GM23338 (cell line): Measurements from ENCODE around the gene TET2. TPM values are rescaled to one million over a fixed set of nuclear protein-coding genes. Genes with fewer than 3 reads are reported as not detected.

Source experiments
- ATAC-seq: fragments of 200-7000 bp; cut with Tn5 transposase; 3 replicates; pipeline ENCODE4 v1.9.1; 2020
- DNase-seq: peaks from one replicate; pipeline ENCODE4 v3.0.0-alpha.2; 2015; ENCODE audit warnings: low spot score
- H2AFZ ChIP-seq: fragments of 200-600 bp; sonication (generic); 2 replicates; pipeline ENCODE4 v1.8.0; 2016; ENCODE audit warnings: antibody characterized with exemption, mild to moderate bottlenecking, moderate library complexity
- H3F3A ChIP-seq: fragments of 200-600 bp; sonication (generic); replicated peaks from 2 replicates; pipeline ENCODE4 v1.8.0; 2017; ENCODE audit warnings: antibody characterized with exemption, mixed run types, low read depth
- H3K27ac ChIP-seq: fragments of 200-600 bp; sonication (generic); 2 replicates; pipeline ENCODE4 v1.6.1; 2016; ENCODE audit warnings: low read depth
- H3K27me3 ChIP-seq: fragments of 200-600 bp; sonication (generic); 2 replicates; pipeline ENCODE4 v1.8.0; 2016; ENCODE audit warnings: mild to moderate bottlenecking, mixed run types, moderate library complexity; ENCODE audit not compliant: insufficient read depth
- H3K36me3 ChIP-seq: fragments of 200-600 bp; sonication (generic); 2 replicates; pipeline ENCODE4 v1.8.0; 2016; ENCODE audit warnings: mild to moderate bottlenecking; ENCODE audit not compliant: insufficient read depth
- H3K4me1 ChIP-seq: fragments of 200-600 bp; sonication (generic); 2 replicates; pipeline ENCODE4 v1.8.0; 2016; ENCODE audit warnings: mild to moderate bottlenecking, moderate library complexity; ENCODE audit not compliant: insufficient read depth
- H3K4me2 ChIP-seq: fragments of 200-600 bp; sonication (generic); 2 replicates; pipeline ENCODE4 v1.7.1; 2017; ENCODE audit warnings: mixed run types
- H3K4me3 ChIP-seq: fragments of 200-600 bp; sonication (generic); 2 replicates; pipeline ENCODE4 v1.6.1; 2016; ENCODE audit warnings: mixed run types
- H3K79me2 ChIP-seq: fragments of 200-600 bp; sonication (generic); replicated peaks from 2 replicates; pipeline ENCODE4 v1.8.0; 2017; ENCODE audit warnings: mild to moderate bottlenecking; ENCODE audit not compliant: insufficient read depth
- H3K9me2 ChIP-seq: fragments of 200-600 bp; sonication (generic); 2 replicates; pipeline ENCODE4 v1.8.0; 2017; ENCODE audit not compliant: insufficient read depth
- H4K20me1 ChIP-seq: fragments of 200-600 bp; sonication (generic); replicated peaks from 2 replicates; pipeline ENCODE4 v1.8.0; 2017; ENCODE audit warnings: mild to moderate bottlenecking; ENCODE audit not compliant: insufficient read depth
- H3K27ac Mint-ChIP-seq: 2 replicates; pipeline ENCODE4 v1.8.0; 2020; ENCODE audit warnings: inconsistent platforms, mild to moderate bottlenecking, moderate library complexity, mixed read lengths
- H3K27me3 Mint-ChIP-seq: 3 replicates; pipeline ENCODE4 v1.8.0; 2022; ENCODE audit warnings: low read depth, mild to moderate bottlenecking, moderate library complexity, mixed read lengths, inconsistent platforms; ENCODE audit not compliant: insufficient read depth, poor library complexity
- H3K36me3 Mint-ChIP-seq: 3 replicates; pipeline ENCODE4 v1.8.0; 2021; ENCODE audit warnings: low read depth, mild to moderate bottlenecking, inconsistent platforms, moderate library complexity, mixed read lengths
- H3K4me1 Mint-ChIP-seq: 3 replicates; pipeline ENCODE4 v1.8.0; 2020; ENCODE audit warnings: mild to moderate bottlenecking, inconsistent platforms, mixed read lengths
- H3K4me3 Mint-ChIP-seq: 3 replicates; pipeline ENCODE4 v1.8.0; 2021; ENCODE audit warnings: moderate library complexity, mild to moderate bottlenecking, inconsistent platforms, mixed read lengths
- H3K9me3 Mint-ChIP-seq: 3 replicates; pipeline ENCODE4 v1.8.0; 2020; ENCODE audit warnings: moderate library complexity, mild to moderate bottlenecking, inconsistent platforms, mixed read lengths
- EZH2 ChIP-seq: fragments of 200-600 bp; sonication (generic); IDR thresholded peaks from one replicate; pipeline ENCODE4 v1.8.0; 2017; ENCODE audit warnings: antibody characterized with exemption, mild to moderate bottlenecking, low read depth; ENCODE audit not compliant: unreplicated experiment
- EZH2phosphoT487 ChIP-seq: fragments of 200-600 bp; sonication (generic); IDR thresholded peaks from one replicate; pipeline ENCODE4 v1.8.1; 2018; ENCODE audit warnings: antibody characterized with exemption; ENCODE audit not compliant: unreplicated experiment
- JUNB ChIP-seq: IDR thresholded peaks from one replicate; pipeline ENCODE4 v1.6.1; 2016; ENCODE audit warnings: antibody characterized with exemption; ENCODE audit not compliant: unreplicated experiment
- REST ChIP-seq: IDR thresholded peaks from one replicate; pipeline ENCODE4 v1.6.1; 2018; ENCODE audit warnings: antibody characterized with exemption; ENCODE audit not compliant: unreplicated experiment
- ZNF331 ChIP-seq: fragments of 250-450 bp; sonication (Bioruptor Pico); IDR thresholded peaks from 2 replicates; pipeline ENCODE4 v1.5.0; 2020; ENCODE audit warnings: low read depth, mild to moderate bottlenecking, moderate library complexity
- polyA plus RNA-seq: library from polyadenylated mRNA; unstranded; fragments of >200 nt; fragmentation: Nextera tagmentation; extraction: Ambion mirVana; gene quantifications from 2 replicates; pipeline ENCODE4 v1.2.1, GENCODE V29; 2016
- total RNA-seq: library from RNA; depleted of rRNA; stranded (reverse); fragments of >200 nt; shearing (Covaris generic); gene quantifications from 2 replicates; pipeline ENCODE4 v1.2.3, GENCODE V29; 2014
- TF ChIP-seq, protein P1 (sequence below), 2 experiments: fragments of 200-600 bp in 1 of 2; sonication (generic) in 1 of 2; conservative IDR thresholded peaks; 2 replicates each; pipeline versions ENCODE4 v1.5.1 to v1.6.1; 2016 to 2017; ENCODE audit warnings: antibody characterized with exemption in 2 of 2, low read depth in 2 of 2, mild to moderate bottlenecking in 2 of 2, moderate library complexity in 1 of 2
- TF ChIP-seq, protein P2 (sequence below): IDR thresholded peaks from 2 replicates; pipeline ENCODE4 v1.6.1; 2016; ENCODE audit warnings: antibody characterized with exemption

Gene TET2
- total and polyA plus RNA-seq, 2 experiments from 2014 or later = 1.2 to 2.2 TPM

DNA sequence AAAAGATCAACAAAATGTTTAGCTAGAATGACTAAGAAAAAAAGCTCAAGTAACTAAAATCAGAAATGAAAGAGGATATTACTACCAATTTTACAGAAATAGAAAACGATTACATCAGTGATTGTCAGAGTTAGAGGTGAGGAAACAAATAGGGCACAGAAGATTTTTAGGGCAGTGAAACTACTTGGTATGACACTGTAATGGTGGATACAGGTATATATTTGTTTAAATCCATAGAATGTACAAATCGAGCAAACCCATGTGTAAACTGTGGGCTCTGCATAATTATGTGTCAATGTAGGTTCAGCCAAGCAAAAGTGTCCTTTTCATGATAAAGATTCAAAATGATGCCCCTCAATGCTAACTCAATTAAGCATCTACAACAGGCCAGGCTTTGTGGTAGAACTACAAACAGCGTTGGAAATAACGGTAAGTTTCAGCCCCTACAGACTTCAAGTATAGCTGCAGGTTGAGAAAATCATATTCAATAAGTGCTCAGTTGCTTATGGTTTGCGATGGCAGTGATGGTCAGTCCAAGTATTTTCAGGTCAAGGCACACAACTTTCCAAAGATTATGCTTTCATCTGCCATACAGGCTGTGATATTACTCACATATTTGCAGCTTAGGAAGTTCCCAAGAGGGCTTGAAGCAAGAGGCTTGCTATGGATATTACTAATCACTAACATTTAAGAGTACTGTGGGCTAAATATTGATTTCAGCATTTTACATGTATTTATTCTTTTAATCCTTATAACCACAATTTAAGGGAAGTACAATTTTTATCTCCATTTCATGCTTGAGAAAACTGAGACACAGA, 158.6 kb downstream of the TET2 start (continued):
- TF ChIP-seq, protein P1, sequence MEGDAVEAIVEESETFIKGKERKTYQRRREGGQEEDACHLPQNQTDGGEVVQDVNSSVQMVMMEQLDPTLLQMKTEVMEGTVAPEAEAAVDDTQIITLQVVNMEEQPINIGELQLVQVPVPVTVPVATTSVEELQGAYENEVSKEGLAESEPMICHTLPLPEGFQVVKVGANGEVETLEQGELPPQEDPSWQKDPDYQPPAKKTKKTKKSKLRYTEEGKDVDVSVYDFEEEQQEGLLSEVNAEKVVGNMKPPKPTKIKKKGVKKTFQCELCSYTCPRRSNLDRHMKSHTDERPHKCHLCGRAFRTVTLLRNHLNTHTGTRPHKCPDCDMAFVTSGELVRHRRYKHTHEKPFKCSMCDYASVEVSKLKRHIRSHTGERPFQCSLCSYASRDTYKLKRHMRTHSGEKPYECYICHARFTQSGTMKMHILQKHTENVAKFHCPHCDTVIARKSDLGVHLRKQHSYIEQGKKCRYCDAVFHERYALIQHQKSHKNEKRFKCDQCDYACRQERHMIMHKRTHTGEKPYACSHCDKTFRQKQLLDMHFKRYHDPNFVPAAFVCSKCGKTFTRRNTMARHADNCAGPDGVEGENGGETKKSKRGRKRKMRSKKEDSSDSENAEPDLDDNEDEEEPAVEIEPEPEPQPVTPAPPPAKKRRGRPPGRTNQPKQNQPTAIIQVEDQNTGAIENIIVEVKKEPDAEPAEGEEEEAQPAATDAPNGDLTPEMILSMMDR (conservative IDR thresholded peaks at IDR 0.05; ENCODE audit: low read depth in 2 of 2) = no peak
- no peak for TF ChIP-seq EZH2

- H3K4me1 ChIP-seq = no peaks in the 10 kb centered on the region
- ATAC-seq (no peak), DNase-seq (no peak)
- H4K20me1 ChIP-seq = no peaks in the 10 kb centered on the region
- no peaks in the 10 kb centered on the region for H3K27me3 ChIP-seq
- Mint-ChIP-seq H3K4me3 (no peak overlapping the region), H3K36me3 (no peaks in the 10 kb centered on the region; the same call in 2 of the 3 replicates), H3K27ac (no peak overlapping the region), H3K4me1 (no peaks in the 10 kb centered on the region), H3K9me3 (peaks cover 35% of the 10 kb centered on the region), H3K27me3 (no peaks in the 10 kb centered on the region)
- no peaks in the 10 kb centered on the region for H3F3A ChIP-seq
- H3K36me3 ChIP-seq = 0 out of 2 replicates have a peak, but pooled peaks cover 4% of the 10 kb centered on the region
- no peak overlapping the region for H3K4me3 ChIP-seq
- H3K9me2 ChIP-seq = no peaks in the 10 kb centered on the region
- no peak overlapping the region for H3K4me2 ChIP-seq
- TF ChIP-seq REST (no peak), EZH2phosphoT487 (no peak)
- no peak overlapping the region for H2AFZ ChIP-seq
- H3K79me2 ChIP-seq = no peaks in the 10 kb centered on the region
- H3K27ac ChIP-seq = no peak overlapping the region
Measured at GRCh38 chr4:105306158-105306781, 159.6 kb downstream of the TET2 start.

GRCh38 chr4:105306820-105307219, 160.1 kb downstream of the TET2 start:
- no peaks in the 10 kb centered on the region for H3K9me2 ChIP-seq
- no peak for DNase-seq
- H3K4me1 ChIP-seq = no peaks in the 10 kb centered on the region
- 0 out of 2 replicates have a peak, but pooled peaks cover 4% of the 10 kb centered on the region for H3K36me3 ChIP-seq
- no peaks in the 10 kb centered on the region for H3K27me3 Mint-ChIP-seq
- no peak for ATAC-seq
- no peaks in the 10 kb centered on the region for H3K4me1 Mint-ChIP-seq
- H3K27ac ChIP-seq = no peak overlapping the region
- no peaks in the 10 kb centered on the region for H3F3A ChIP-seq
- H3K4me3 Mint-ChIP-seq = no peak overlapping the region
- H3K79me2 ChIP-seq = no peaks in the 10 kb centered on the region
- peaks cover 37% of the 10 kb centered on the region for H3K9me3 Mint-ChIP-seq
- H3K4me3 ChIP-seq = no peak overlapping the region
- no peaks in the 10 kb centered on the region; the same call in 2 of the 3 replicates for H3K36me3 Mint-ChIP-seq
- H4K20me1 ChIP-seq = no peaks in the 10 kb centered on the region
- H2AFZ ChIP-seq = no peak overlapping the region
- no peak overlapping the region for H3K27ac Mint-ChIP-seq
- H3K4me2 ChIP-seq = no peak overlapping the region
- H3K27me3 ChIP-seq = no peaks in the 10 kb centered on the region
- TF ChIP-seq JUNB (no peak), ZNF331 (CRISPR knock-in tag) (no peak), EZH2phosphoT487 (no peak)
- TF ChIP-seq, protein P2, sequence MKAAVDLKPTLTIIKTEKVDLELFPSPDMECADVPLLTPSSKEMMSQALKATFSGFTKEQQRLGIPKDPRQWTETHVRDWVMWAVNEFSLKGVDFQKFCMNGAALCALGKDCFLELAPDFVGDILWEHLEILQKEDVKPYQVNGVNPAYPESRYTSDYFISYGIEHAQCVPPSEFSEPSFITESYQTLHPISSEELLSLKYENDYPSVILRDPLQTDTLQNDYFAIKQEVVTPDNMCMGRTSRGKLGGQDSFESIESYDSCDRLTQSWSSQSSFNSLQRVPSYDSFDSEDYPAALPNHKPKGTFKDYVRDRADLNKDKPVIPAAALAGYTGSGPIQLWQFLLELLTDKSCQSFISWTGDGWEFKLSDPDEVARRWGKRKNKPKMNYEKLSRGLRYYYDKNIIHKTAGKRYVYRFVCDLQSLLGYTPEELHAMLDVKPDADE = no peak
